ENCODE data around the gene INTS3.
"Not testable (repeated sequence)": the region's sequence is repeated elsewhere in the genome, so short reads cannot be mapped to it uniquely, and the experiment has no call there.

INTS3 gene

DNA sequence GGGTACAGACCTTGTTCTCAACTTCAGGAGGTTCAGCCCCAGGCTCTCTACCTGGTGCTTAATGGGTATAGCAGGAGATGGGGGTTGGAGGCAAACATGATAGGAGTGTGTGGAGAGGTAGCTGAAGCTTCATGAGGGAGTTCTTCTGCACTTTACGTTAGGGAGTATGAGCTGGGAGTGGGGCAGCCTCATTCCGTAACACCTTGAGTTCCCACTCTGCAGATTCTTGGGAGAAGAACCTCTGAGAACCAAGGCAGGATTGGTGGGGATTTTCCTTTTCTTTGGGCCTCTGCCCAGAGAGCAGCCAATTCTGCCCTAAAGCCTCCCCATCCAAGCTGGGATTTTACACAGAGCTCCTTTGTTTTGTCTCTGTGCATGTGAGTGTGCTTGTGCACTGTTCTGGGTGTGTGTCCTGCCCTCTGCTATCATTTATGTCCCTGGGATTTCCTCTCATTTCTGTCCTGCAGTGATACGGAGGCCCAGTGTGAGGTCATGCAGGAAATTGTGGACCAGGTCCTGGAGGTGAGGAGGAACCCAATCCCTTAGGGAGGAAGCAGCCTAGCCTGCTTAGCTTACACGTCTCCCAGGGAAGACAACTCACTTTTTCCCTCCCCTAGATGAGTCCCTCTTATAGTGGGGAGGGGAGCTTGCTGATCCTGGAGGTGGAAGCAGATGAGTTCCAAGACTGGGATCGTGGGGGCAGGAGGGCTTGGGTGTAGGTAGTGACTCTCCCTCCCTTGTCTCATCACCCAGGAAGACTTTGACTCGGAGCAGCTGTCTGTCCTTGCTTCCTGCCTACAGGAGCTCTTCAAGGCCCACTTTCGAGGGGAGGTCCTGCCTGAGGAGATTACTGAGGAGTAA lies 35.7 kb downstream of the INTS3 start:
- no peak for DNase-seq

DNA sequence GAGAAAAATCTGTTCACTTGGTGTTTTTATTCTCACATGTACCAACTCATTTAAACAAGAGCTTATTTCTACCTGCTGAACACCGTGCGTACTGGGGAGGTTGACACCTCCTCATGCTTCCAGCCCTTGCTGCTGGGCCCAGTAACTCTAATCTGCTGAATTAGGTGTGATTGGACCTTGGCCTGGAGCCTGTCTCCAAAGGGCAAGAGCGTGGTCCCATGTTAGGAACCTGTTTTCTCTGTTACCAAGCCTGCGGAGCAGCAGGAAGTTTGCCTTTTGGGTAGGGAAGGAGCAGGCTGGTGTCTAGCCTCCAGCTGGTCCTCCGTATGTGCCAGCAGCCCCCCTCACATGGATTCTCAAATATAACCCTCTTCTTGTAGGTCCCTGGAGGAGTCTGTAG lies 36.5 kb downstream of the INTS3 start:
- DNase-seq = no peak

DNA sequence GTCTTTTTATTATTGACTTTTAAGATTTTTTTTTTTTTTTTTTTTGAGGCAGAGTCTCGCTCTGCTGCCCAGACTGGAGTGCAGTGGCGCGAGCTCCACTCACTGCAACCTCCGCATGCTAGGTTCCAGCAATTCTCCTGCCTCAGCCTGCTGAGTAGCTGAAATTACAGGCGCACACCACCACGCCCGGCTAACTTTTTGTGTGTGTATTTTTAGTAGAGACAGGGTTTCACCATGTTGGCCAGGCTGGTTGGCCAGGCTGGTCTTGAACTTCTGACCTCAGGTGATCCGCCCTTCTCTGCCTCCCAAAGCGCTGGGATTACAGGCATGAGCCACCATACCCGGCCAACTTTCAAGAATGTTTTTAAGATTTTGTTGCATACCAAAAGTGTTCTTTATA lies 38.8 kb downstream of the INTS3 start:
- not testable (repeated sequence) for DNase-seq

DNA sequence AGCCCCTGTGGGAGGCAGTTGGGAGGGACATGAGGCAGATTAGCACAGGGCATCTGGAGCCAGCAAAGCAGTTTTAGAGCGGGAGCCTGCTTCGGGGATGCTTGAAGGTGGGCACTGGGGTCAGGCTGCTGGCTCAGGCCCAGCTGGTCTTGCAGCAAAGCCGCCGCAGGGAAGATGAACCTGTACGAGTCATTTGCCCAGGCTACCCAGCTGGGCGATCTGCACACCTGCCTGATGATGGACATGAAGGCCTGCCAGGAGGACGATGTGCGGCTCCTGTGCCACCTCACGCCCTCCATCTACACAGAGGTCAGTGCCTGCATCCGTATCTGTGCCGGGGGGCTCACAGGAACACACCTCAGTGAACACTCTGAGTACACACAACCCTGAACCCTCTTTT lies 39.7 kb downstream of the INTS3 start:
- no peak for DNase-seq

DNA sequence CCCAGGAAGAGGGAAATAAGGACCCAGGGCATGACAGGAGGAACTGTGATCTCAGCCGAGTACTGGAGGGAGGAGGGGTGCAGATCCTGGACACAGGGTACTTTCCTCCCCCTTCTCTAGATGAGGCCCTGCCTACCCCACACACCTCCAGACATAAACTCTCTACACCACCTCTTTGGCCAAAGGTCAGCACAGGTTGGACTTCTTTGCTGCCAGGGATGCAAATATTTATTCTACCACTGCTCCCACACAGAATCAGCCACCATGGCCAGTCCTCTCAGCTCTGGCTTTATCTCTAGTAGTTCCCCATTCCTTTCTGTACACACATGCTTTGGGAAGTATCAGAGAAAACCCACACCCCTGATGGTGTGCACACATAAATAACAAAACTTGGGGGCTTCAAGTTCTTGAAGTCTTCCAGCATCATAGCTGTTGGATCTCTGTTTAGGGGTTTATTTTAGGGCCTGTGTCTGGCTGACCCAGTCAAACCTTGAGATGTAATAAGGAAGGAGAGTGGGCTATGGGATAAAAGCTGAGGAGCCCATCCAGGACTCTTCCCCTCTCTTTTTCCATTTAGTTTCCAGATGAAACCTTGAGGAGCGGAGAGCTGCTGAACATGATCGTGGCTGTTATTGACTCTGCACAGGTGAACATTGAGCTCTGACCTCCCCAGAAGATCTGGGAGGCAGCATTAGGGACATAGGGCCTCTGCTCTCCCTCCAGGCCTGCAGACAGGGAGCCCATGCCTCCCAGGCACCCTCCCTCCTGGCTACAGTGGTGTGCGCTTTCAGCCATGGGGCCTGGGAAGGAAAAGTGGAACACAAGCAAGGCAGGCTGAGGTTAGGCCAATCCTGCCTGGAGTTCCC lies 40.7 kb downstream of the INTS3 start:
- no peak for DNase-seq

DNA sequence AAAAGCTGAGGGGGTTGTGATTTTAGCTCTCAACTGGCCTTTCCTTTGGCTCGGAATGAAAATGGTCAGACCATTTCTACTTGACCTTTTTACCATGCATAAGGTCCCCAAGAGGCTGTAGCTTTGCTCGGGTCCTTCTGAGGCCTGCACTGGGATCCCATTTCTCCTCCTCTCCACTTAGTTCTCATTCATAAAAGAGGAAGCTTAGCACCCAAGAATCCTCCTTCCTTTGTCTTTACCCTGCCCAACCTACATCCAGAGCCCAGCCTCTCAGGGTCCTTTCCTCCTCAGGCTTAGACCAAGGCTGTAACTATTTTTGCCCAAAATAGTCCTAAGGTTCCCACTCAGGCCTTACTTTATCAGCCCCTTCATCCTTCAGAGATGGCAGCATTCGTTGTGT lies 41.4 kb downstream of the INTS3 start:
- no peak for DNase-seq

DNA sequence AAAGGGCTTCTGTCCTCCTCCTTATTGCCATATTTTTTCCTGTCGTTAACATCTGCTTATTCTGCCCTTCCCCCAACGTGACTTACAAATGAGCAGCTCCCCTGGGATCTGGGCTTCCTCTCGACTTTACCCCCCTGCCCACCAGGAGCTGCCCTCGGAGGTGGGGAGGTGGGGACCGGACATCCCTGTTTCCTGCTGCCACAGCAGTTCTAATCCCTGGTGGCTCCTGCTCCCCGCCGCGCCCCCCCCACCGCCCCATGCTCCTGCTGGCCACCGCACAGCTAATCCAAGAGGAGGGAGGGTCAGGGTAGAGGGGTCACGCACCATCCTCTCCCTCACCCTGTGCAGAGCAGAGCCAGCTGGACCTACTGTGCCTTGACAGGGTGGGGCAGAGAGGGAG lies 42.9 kb downstream of the INTS3 start:
- DNase-seq = no peak

DNA sequence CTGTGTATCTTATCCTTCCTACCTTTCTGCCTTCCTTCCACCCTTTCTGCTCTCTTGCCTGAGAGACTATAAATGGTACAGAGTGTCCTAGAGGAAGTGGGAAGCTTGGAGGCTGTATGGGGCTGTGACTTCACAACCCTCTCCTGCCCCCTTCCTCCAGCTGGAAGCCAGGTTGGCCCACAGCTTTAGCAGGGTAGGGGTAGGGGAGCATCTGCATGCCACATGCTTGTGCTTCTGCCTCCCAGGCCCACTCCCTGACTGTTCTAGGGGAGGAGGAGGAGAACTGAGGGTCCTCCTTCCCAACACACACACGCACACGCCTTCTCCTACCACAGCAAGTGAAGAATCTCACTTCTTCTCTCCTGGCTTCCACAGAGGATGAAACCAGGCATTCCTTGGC lies 43.4 kb downstream of the INTS3 start:
- no peak for DNase-seq

DNA sequence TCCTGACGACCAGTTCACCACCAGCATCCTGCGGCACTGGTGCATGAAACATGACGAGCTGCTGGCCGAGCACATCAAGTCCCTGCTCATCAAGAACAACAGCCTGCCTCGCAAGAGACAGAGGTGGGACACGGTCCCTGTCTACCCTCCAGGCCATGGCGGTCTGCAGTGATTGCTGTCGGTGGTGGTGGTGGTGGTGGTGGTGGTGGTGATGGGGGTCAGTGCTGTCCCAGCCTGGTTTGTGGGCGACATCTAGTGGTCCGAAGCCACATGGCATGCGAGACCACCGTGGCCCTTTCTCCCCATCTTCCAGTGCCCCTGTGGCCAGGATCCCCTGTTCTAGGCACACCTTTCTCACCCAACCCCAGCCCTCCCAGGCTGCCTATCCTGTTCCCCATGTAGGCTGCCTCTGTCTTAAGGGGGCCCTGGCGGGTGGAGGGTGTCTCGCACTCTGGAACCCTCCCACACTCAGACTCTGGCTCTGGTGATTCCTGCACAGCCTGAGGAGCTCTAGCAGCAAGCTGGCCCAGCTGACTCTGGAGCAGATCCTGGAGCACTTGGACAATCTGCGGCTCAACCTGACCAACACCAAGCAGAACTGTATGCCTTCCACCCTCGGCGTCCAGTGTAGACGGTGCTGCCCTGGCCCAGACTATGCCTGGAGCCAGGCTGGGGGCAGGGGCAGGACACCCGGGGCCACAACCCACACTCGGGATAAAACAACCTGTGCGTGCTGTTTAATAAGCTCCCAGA lies 44.2 kb downstream of the INTS3 start:
- DNase-seq = no peak

DNA sequence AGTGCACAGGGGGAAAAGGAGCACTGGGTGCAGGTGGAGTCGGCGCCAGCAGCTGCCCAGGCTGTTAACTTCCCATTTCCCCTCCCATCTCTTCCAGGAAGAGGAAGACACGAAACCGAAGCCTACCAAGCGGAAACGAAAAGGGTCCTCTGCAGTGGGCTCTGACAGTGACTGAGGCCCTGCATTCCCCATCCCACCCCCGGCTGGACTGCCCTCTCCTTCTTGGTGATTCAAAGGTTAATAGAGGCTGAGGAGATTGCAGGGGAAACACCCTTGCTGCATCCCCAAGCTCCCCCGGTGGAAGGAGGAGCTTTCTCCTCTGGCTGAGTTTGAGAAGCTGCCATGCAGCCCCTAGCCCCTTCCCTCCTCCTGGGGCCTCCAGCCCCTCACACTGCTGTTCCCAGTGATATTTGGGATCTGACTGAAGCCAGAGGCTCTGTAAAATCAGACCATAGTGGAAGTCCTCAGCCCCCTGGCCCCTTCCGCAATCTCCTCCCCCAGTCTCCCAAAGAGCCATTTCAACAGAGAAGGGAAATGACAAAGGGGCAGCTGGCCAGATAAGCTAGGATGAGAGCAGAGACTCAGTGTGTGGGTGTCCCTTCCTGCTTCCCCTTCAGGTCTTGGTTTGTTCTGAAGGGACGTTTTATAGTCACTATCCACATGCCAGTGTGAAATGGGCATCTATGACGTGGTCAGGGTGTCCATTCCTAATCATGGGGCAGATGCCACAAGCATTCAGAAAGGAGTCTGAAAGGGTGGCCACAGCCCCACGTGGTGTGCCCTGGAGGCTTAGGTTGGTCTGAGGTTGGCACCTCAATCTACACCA lies 45.5 kb downstream of the INTS3 start:
- DNase-seq = no peak

DNA sequence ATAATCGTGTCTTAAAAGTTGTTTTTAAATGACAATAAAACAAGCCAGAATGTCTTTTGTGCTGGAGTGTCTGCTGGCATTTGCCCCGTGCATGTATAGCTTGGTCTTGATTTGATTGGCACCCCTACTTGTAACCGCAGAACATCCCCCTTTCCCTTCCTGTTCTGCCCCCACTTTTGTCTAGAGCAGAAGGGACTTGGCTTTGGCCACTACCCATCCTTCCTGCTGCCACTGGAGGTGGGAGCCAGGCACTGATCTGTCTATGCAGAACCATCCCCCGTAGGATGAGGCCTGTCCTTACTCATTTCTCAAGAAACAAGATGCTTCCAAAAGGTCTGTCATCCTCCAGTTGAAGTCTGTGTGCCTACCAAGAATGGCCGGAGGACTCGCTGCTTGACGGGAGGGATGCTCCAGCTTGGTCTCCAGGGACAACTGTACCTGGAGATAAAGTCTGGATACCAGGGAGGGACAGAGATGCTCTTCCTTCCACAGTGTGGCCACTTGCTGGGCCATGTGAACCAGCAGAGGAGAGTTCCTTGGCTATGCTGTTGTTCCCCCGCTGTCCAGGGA lies 46.3 kb downstream of the INTS3 start:
- no peak for DNase-seq

DNA sequence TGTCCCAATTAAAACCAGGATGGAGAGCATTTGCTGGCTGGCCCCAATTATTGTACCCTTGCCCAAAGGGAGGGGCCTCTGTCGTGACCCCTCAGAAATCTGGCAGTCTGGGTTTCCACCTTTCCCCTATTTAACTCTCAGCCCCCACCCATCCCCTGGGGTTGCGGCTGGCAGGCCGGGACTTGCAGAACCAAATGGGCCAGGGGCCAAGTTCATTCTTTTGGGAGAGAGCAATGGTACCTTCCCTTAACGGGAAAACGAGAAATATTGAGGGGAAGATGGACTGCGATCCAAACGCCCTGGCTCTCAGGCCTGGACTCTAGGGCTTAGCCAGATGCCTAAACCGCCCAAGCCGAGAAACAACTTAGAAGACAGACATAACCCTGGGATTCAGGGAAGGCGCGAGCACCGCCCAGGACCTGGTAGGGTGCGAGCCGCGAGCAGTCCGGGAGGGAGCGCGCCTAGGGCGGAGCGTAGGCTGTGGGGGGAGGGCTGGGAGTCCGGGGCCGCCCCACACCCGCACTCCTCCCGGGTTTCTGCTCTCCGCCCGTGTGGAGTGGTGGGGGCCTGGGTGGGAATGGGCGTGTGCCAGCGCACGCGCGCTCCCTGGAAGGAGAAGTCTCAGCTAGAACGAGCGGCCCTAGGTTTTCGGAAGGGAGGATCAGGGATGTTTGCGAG lies 47.1 kb downstream of the INTS3 start, which contains the start of gene SLC27A3:
SLC27A3 (plus strand) TSS at position 628 of the 678 bp plus-strand sequence. CDS start 91 bp downstream, outside the sequence.
- DNase-seq = no peak

DNA sequence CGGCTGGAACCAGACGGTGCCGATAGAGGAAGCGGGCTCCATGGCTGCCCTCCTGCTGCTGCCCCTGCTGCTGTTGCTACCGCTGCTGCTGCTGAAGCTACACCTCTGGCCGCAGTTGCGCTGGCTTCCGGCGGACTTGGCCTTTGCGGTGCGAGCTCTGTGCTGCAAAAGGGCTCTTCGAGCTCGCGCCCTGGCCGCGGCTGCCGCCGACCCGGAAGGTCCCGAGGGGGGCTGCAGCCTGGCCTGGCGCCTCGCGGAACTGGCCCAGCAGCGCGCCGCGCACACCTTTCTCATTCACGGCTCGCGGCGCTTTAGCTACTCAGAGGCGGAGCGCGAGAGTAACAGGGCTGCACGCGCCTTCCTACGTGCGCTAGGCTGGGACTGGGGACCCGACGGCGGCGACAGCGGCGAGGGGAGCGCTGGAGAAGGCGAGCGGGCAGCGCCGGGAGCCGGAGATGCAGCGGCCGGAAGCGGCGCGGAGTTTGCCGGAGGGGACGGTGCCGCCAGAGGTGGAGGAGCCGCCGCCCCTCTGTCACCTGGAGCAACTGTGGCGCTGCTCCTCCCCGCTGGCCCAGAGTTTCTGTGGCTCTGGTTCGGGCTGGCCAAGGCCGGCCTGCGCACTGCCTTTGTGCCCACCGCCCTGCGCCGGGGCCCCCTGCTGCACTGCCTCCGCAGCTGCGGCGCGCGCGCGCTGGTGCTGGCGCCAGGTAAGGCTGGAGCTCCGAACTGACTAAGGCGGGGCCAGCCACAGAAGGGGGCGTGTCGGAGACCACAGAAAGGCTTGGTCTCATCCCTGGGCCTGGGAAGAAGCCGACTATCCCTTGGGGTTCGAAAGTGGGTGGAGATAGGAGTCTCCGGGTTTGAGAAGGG lies 47.8 kb downstream of the INTS3 start:
- DNase-seq = peak; percentile 82

DNA sequence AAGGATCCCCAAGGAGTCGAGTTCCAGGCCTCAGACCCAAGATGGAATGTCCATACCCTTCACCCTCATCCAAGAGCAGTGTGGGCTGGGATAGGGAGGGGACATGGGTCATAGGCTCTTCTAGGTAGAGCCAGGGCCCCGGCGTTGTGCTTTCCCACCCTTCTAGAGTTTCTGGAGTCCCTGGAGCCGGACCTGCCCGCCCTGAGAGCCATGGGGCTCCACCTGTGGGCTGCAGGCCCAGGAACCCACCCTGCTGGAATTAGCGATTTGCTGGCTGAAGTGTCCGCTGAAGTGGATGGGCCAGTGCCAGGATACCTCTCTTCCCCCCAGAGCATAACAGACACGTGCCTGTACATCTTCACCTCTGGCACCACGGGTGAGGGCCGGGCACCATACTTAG lies 48.5 kb downstream of the INTS3 start:
- DNase-seq = no peak

DNA sequence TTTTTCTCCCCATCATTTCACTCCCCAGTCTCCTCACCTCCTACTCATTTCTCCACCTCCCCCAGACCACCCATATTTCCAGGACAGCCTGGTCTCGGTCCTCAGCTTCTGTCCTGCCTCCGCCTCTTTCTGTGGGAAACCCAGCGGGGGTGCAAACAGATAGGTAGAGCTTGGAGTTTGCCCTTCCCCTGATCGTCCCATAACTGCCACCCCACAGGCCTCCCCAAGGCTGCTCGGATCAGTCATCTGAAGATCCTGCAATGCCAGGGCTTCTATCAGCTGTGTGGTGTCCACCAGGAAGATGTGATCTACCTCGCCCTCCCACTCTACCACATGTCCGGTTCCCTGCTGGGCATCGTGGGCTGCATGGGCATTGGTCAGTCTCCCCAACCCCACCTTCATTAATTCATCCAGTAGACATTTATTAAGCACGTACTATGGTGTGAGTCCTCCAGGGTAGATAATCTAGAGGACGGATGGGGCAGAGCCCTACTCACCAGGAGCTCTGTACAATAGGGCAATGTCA lies 49.1 kb downstream of the INTS3 start:
- DNase-seq = no peak

DNA sequence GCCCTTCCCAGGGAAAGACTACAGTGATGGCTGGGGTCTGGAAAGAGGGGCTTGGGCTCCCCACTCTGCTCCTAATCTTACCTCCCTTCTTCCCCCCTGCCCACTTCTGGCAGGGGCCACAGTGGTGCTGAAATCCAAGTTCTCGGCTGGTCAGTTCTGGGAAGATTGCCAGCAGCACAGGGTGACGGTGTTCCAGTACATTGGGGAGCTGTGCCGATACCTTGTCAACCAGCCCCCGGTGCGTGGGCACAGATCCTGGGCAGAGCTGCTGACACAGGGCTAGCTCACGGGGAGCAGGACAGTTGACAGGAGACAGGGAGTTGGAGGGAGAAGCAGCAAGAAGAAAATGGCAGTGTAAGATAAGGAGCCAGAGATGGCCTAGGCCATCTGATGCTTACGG lies 49.8 kb downstream of the INTS3 start:
- DNase-seq = no peak

DNA sequence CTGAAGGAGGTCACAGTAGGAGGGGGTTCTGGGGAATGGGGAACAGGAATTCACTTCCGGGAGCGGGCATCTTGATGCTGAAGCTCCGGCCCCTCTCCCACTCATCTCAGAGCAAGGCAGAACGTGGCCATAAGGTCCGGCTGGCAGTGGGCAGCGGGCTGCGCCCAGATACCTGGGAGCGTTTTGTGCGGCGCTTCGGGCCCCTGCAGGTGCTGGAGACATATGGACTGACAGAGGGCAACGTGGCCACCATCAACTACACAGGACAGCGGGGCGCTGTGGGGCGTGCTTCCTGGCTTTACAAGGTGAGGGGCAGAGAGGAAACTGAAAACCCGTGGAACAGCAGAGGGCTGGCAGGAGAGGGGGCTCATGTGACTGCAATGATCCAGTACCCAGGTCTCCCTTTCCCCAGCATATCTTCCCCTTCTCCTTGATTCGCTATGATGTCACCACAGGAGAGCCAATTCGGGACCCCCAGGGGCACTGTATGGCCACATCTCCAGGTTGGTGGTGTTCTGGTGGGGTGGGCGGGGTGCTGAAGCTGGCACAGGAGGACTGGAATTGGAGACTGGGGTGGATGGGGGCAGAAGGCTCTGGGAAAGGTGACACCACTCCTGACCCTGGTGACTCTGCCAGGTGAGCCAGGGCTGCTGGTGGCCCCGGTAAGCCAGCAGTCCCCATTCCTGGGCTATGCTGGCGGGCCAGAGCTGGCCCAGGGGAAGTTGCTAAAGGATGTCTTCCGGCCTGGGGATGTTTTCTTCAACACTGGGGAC lies 50.4 kb downstream of the INTS3 start:
- no peak for DNase-seq

DNA sequence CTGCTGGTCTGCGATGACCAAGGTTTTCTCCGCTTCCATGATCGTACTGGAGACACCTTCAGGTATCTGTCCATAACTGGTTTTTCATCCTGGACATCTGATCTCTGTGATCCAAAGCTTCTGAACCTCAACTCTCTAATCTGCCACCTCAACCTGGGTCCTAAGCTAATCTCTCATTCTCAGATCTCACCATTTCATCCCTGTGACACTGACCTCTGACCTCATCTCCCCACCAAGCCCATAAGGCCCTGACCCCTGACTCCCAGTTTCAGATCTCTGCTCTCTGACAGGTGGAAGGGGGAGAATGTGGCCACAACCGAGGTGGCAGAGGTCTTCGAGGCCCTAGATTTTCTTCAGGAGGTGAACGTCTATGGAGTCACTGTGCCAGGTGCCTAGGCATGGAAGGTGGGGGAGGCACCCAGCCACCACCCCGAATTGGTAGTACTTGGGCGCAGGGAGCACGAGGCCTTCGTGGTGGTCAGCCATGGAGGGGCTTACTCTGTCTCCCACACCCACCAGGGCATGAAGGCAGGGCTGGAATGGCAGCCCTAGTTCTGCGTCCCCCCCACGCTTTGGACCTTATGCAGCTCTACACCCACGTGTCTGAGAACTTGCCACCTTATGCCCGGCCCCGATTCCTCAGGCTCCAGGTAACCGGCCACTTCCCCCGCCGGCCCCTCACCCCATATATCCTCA lies 51.1 kb downstream of the INTS3 start:
- DNase-seq = no peak
